Stimulated activated CD8-positive, alpha-beta memory T cell treated with anti-CD3 and anti-CD28 coated beads, Interleukin-4, amount 100 ng/mL, for 48 hours (primary cell): Measurements from ENCODE around the gene PEAK1.
A peak's percentile ranks its signal among the peaks of the same experiment; 100 is the strongest.

Experiments used
- DNase-seq: peaks from one replicate; pipeline ENCODE4 v3.0.0-alpha.2; 2020

The PEAK1 gene

DNA sequence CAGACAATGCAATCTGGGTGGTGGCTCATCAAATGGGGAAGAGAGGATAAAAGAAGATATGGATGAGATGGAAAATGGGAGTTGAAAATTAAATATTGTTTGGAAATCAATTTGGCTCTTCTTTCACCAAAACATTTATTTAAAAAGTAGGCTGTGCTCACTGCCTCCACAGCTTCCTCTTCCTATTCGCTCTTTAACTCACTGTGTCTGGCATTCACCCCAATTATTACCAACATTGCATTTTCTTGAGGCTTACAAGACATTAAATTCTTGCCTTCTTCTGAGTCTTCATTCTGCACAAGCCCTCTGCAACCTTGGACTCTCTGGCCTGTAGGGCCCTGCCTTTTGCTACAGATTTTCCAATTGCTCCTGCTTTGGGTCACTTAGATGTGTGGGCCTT is 296.1 kb downstream of the PEAK1 start:
- DNase-seq: no peak

DNA sequence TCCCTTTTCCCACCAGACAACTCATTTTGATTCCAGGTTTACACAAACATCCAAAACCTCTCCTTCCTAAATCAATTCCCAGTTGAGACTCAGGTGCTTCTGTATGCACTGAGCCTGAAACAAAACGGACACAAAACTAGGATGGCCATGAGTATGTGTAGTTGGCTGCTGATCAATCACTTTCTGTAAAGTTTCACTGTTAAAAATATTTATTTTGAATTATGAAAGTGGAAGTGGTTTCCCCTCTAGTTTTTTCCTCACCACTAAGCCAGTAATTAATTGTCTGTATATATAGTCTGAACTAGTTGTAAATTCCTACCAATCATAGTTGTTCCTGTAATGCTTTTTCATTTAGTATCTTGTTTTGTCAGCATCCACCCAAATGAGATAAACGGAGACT is 297.3 kb downstream of the PEAK1 start:
- DNase-seq: no peak

DNA sequence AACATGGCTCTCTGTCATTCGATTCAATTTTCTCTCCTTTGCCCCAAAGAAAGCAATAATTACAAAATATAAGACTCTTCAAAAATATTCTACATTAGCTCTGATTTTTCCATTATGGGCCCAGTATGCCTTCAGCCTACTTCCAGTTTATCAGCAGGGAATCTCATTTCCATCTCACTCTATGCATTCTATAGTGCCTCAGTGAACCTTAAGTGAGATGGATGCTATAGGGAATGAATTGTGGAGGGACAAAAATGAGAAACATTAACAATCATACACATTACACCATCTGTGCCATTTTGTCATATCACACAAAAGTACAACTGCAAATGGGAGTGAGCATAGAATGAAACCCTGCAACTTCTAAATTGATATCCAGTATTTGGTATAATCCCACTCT is 298.3 kb downstream of the PEAK1 start:
- no peak for DNase-seq

DNA sequence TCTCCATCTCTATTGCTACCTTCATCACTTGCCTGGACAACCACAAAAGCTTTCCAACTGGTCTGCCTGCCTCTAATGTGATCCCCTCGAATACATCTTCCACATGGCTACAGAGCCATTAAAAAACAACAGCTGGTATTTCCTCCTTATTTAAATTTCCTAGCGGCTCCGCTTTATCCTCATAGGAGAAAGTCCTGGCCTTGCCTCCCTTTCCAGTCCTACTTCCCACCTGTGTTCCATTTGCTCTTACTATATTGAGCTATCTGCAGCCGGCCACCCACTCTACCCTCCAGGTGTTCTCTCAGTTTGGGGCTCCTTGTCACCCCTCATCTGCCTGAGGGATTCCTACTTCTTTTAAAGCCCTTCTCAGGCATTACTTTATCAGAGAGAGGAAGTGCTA is 299.3 kb downstream of the PEAK1 start:
- no peak for DNase-seq

DNA sequence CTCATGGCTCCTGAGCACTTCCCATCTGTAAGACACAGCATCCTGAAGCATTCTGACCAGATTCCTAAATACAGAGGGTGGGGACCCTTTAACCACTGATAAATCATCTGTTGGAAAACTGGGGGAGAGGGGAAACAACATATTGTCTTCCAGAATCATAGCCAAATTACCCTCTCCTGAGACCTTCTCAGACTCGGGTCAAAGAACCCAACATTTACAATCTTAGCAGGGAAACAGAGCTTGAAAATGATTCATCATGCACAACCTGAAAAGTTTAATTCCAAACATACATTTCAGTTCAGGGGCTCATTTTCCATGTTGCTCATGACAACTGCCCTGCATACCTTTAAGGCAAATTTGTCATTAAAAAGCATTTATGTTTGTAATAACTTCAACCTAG is 300.5 kb downstream of the PEAK1 start:
- no peak for DNase-seq

DNA sequence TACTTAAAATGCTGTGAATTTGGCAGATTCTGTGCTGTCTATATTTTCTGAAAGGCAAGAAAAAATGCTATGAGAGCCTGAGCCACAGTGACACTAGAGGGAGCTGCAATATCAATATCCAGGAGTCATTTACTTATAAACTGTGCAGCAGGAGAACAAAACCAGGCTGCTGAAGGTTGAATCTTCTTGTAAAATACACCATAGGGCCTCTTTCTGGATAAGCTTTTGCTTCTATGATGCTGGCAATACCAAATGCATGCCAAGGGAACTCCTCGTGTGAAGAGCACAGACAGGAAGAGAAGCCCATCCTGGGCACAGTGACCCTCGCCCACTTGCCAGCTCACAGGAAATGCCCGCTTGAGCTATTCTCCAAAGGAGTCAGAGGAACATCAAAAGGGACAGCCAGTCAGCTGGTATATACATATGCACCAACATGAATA is 301.0 kb downstream of the PEAK1 start:
- no peak for DNase-seq

DNA sequence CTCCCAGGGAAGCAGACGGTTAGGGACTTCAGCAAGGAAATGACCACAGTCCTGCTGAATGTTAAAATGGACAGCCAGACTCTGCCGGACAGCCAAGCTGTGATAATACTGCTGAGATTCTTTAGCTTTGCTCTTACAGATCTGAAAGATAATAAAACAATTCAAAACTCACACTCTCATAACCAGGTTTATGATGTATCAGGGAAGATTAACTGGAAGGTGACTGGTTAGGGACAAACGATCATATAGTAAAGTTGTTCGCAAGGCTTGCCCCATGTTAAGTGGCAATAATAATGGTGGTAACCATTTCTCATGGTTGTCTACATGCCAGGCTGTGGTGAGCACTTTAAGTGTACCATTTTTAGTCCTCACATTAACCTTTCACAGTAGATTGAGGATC is 304.7 kb downstream of the PEAK1 start:
- no peak for DNase-seq

DNA sequence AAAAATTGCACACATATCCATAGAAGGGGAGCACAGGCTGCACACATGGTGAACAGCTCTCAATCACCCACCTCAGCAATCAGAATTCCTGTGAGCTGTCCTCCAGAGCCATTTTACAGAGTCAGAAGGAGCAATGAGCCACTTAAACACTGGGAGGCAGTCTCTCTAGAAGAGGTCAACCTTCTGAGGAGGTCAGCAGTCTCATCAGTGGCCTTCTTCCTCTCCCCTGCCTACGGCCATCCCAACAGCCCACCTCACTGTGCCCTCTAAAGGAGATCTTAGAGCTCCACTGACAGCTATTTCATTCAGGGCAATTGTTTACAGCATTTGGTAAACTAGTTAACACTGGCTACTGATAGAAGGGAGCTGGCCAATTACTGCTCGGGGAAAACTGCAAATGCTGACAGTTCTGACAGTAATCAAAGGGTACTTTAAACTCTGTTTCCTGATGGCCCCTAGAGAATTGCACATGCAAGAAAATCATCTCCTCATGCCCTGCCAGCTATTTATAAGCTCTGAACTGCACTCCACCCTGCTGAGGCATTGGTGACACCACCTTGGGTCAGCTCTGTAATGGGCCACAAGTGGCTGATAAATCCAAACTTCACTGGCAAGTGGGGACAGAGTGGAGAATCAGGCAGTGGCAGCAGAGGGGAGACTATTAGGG is 306.9 kb downstream of the PEAK1 start:
- no peak for DNase-seq

DNA sequence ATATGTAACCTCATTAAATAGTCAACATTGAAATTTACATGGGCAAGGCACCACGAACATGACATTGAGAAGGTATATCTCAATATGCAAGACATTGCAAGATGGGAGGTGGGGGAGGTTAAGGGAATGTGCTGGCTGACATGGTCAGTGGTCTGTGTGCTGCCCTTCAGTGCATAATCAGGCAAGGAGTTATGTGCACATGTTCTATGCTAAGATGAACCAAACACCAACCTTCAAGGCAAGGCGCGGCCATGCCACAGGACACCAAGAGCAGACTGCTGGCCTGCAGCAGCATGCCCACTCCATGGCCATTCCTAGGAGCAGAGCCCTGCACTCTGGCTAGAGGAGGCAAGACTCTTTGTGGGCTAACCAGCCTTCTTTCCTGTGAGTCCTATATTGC is 308.1 kb downstream of the PEAK1 start:
- no peak for DNase-seq

DNA sequence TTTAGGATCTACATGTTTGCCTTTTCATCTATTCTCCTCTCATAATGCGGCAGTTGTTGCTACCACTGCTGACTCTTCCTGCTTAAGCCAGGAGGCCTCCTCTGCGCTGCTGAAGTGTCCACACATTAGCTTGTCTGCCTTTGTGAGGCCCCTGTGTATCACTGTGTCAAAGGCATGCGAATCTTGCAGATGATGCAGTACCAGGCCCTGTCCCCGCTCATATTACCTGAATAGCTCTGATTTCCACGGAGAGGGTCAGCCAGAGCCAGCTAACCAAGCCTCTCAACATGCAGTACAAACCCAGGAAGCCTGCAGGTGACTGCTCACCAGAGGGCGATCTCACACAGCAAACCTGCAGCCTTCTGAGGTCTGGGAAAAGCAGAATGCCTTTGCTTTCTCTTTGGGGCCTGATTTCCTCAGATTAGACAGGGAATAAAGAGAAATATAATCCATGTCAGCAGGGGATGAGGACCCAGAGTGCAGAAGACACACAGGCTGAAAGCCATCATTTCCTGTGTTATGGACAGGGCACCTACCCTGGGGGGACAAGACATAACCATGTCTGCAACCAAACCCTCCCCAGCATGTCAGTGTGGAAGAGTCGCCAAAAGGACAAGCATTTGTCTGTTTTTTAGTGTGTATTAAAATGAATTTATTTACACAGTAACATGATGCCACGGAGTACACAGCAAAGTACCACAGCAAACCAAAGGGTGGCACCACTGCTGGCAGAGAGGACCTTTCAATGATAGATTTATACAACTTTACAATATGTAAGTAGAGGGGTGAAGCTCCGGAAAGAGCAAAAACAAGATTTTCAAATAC is 312.2 kb downstream of the PEAK1 start:
- peak; percentile 60 for DNase-seq

DNA sequence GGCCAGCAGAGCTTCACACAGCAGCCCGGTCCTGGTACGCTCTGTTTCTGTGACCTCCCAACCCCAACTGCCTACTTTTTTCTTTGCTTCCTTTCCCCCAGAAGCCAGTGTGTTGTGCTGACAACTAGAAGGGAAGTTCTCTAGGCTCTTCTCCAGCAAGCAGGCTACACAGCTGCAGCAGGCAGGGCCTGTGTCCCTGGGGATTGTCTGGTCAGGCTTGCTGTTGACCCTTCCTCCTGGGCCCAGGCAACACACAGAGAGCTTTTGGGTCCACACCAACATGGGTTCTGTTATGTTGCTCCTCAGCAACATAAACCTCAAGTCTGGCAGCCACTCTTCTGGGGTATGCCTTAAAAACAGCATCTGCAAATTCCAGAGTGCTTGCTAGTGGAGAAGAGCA is 312.8 kb downstream of the PEAK1 start:
- DNase-seq: no peak

DNA sequence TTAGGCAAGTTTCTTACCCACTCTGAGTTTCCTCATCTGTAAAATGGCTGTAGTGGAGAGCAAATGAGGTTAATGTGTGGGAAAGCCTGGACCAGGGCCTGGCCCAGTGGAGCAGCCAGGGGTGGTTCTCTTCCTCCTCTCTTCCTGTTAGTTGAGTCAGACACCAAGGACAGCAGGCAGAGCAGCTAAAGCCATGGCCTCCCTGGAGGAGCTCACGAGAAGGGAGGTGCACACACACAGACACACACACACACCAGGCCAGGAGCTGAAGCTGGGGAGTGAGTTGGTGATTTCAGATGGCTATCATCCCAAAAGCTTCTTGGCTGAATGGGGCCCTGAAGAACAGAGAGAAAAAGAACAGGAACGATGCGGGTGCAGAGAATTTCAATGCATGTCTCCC is 315.7 kb downstream of the PEAK1 start:
- no peak for DNase-seq

DNA sequence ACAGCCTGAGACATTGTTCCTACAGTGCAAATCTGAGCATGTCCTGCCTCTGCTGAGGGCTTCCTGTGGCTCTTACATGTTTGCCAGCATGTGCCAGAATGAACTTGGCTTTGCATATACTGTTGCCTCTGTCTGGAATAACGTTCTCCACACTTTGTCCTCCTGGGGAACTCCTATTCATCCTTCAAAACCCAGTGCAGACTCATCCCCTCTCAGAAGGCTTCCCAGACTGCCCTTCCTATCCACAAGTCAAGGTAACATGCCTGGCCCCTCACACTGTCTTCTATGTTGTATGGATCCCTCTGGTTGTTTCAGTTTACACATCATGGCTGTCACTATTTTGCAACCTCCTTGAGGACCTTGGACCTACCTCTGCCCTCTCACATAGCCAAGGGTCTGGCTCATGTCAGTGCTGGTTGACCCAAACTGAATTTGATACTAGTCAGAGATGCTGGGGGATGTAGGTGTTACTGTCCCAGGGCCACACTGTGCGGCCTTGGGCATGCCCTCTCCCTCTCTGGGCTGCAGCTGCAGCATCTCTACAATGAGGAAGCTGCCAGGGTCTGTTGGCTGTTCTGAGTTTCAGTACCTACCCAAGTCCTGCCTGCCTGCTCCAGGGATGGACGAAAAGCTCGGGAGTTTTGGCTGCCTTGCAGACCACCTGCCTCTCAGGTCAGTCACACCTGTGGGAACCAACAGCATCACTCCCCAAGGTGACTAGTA is 320.0 kb downstream of the PEAK1 start:
- no peak for DNase-seq

DNA sequence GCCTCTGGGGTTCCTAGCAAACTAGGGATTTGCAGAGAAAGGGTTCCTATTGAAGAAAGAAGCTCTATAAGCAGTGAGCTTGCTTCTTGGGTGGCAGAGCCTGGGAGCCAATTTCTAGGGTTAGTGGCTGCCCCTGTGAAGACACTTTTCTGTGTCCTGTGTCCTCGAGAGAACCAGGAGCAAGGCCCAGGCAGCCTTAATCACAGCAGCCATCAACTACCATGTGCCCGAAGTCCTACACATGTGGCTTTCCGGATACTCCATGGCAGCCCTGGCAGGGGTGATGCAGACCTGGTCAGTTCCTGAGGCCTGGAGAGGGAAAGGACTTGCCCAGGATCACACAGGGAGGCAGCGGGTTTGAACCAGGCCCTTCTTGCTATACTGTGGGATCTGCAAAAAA is 321.3 kb downstream of the PEAK1 start:
- DNase-seq: no peak

DNA sequence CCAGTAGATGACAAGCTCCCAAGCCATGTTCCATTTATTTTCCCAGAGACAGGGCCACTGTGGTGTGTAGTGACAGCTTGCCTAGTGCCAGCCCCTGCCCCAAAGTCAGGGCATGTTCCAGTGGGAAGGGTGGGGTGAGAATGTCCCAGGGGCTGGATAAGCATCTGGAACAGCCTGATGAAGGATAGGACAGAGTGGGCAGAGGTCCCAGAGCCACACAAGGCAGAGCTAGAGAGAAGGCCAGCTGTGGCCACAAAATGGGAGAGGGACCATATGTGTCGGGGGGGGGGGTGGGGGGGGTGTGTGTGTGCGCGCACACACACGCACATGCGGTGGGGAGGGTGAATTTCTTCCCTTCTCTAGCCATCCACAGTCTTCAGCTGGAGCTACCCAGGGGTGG is 322.0 kb downstream of the PEAK1 start:
- no peak for DNase-seq

DNA sequence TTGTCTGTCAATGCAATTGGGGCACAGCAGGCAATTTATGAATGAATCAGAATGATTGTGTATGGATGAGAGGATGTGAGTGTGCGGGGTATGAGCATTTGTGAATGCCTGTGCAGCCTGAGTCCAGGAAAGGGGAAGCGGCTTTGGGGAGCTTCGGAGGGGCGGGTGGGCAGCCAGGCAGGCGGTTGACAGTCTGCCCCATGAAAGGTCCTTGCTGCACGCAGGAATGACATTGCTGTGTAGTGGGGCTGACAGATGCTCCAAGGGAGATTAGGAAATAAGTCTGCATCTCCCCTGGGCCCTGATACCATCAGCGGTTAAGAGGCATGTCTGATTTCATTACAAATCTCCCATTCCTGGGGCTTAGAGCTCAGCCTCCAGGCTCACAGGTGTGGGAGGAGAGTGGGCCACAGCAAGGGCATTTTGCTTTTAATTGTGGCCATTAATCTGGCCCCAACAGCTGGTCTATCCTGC is 322.6 kb downstream of the PEAK1 start:
- no peak for DNase-seq

DNA sequence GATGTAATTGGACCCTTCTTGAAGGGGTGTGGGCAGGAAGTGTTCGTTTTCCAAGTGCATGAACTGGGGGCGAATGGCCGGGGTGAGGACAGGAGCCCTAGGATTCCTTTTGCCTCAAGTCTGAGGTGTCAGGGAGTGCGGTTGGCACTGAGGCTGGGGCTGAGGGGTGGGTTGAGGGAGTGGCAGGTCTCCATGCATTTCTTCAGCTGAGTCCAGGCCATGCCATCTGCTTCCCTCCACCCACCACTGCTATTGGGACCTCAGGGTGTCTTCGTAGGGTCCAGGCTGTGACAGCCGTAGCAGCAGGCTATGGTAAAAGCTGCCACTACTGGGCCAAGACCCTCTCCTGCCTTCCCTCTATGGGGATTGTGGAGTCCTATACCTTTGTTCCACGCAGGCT is 323.4 kb downstream of the PEAK1 start:
- no peak for DNase-seq

DNA sequence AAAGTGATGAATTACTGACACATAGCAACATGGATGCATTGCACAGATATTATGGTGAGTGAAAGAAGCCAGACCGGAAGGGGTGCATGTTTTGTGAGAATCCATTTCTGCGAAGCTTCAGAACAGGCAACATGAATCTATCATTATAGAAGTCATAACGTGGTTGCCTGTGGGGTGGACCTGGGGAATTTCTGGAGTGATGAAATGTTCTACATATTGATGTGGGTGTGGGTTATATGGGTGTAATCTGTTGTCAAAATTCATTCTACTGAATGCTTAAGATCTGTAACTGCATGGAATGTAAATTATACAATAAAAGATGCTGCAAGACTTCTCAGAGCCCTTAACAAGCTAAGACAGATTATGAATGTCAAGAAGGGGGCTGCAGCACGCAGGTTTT is 323.8 kb downstream of the PEAK1 start:
- DNase-seq: no peak

DNA sequence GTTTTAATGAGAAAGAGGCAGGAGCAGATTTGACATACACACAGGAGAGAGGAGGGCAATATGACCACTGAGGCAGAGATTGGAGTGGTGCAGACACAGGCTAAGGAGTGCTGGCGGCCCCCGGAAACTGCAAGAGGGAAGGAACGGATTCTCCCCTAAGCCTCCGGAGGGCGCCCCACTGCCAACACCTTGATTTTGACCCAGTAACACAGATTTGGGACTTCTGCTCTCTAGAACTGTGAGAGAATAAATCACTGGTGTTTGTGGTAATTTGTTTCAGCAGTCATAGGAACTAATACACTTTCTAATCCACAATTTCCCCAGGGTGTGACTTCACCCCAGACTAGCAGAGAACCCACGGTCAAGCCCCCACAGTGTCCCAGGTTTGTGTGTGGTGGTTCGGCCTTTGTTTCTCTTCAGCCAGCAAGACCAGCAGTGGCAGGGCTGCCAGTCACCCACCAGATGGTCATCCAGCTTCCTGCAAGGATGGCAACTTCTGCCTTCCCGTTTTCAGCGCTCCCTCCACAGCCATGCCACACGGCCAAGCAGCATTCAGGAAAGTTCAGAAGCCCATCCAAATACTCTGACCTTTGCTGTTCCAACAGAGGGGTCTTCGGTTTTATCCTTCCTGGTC is 325.4 kb downstream of the PEAK1 start:
- DNase-seq: peak; percentile 51

DNA sequence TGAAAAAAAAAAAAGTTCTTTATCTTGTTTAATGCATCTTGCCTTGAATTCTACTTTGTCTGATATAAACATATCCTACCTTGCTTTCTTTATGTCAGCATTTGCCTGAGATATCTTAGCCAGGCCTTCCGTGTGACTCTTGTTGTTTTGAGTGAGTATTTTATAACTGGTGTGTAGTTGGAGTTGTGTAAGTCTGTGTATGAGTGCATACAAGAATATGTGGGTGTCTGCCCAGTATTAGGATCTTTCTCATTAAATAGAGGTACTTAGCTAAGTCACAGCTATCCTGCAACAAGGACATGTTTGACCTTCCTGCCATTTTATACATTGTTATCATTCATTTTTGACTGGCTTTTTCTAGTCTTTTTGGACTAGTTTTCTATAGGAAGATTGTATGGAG is 326.5 kb downstream of the PEAK1 start:
- no peak for DNase-seq

DNA sequence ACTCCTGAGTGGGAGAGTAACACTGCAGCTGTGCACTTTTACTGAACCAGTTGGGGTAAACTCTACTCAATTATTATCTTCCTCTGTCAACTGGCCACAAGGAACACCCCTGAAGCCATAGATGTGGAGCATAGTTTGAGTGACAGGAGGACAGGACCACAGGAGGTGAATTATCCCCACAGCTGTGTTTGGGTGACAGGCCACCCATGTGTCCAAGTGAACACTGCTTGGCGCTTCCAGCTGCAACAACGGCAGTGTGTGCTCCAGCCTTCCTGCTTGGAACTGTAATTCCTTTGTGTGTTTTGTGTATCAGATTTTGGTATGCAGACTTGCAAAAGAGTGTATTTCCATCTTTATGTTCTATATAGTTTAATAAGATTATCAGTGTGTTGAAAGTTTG is 328.8 kb downstream of the PEAK1 start:
- DNase-seq: no peak

DNA sequence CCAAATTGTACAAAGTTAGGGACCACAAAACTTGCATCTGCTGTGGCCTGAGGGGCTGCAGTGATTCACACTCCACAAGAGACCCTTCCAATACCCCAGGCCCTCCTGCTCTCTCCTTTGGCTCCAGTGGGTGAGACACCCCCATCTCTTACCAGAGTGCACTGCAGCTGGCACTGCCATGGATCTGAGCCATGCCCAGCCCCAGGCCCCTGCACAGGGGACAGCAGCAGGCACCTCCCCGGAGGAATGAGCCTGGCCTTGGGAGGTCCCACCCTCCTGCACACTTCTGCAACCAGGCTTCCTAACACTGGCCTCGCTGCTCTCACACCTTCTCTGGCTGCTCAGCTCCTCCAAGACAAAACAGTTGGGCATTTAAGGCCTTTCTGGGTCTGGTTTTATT is 332.7 kb downstream of the PEAK1 start:
- DNase-seq: no peak

DNA sequence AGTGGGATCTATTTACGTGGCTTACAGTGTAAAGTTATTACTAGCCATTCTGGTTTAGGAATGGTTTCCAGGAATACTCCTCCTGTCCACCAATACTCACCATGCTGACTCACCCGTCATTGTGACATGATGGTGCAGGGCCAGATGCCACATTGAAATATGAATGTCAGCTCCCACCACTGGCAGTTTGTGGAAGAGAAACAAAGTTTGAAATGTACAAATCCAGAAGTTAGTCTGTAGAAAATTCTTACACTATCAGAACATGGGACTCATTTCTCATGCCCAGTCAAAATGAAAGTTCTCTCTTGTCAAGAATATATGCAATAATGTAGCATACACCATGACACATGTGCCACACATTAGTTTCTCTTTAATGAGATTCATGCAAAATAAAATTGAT is 334.6 kb downstream of the PEAK1 start:
- DNase-seq: no peak
